GM12878 (cell line): Measurements from ENCODE around the gene KAZN. TPM values are rescaled to one million over a fixed set of nuclear protein-coding genes. Genes with fewer than 3 reads are reported as not detected.

Experiments used
- ATAC-seq: fragments of 200-7000 bp; cut with Tn5 transposase; 3 replicates; pipeline ENCODE4 v1.9.1; 2020; ENCODE audit warnings: mild to moderate bottlenecking, moderate library complexity
- BruUV-seq: library from RNA; stranded (reverse); fragments of 400-500 nt; replicated peaks from 2 replicates; lab custom pipeline; 2021; lab: Mats Ljungman, UMichigan
- CTCF ChIA-PET: fragments of 300-600 bp; sonication (Branson Sonifier 250); formaldehyde crosslinking; extraction: SDS; loops from one replicate; lab custom pipeline; 2021; ENCODE audit warnings: inconsistent platforms; lab: Yijun Ruan, JAX
- POLR2A ChIA-PET: fragments of 350-600 bp; formaldehyde crosslinking; extraction: SDS; loops from one replicate; lab custom pipeline; 2021; ENCODE audit warnings: inconsistent platforms; lab: Charles Lee
- RAD21 ChIA-PET: fragments of 300-600 bp; sonication (Branson Sonifier 250); formaldehyde crosslinking; loops from one replicate; lab custom pipeline; 2023; ENCODE audit warnings: antibody characterized with exemption; ENCODE audit not compliant: unreplicated experiment; lab: Charles Lee
- SMC1A ChIA-PET: fragments of 300-600 bp; sonication (Branson Sonifier 250); formaldehyde crosslinking; loops from one replicate; lab custom pipeline; 2023; ENCODE audit not compliant: unreplicated experiment, uncharacterized antibody; lab: Charles Lee
- DNase-seq: peaks from one replicate; pipeline ENCODE4 v3.0.0-alpha.2; 2011; ENCODE audit warnings: low read depth, low spot score
- FAIRE-seq: peaks from 3 replicates; lab custom pipeline; 2011; peaks lifted over from hg19 to GRCh38; lab: Jason Lieb, UNC
- H2AFZ ChIP-seq: 2 replicates; pipeline ENCODE4 v1.6.0; 2011; ENCODE audit warnings: low read depth, low read length, control low read depth; ENCODE audit not compliant: control insufficient read depth
- H3K27ac ChIP-seq: 2 replicates; pipeline ENCODE4 v1.5.1; 2011; ENCODE audit warnings: control low read depth; ENCODE audit not compliant: control insufficient read depth, insufficient read depth
- H3K27me3 ChIP-seq, 2 experiments: replicated peaks in 1 of 2; 2 replicates each; pipeline versions ENCODE4 v1.6.0 to v1.6.1; 2011; ENCODE audit warnings: low read length in 1 of 2; ENCODE audit not compliant: control insufficient read depth in 2 of 2, insufficient read depth in 2 of 2
- H3K36me3 ChIP-seq, 2 experiments: 2 replicates each; pipeline ENCODE4 v1.5.1; 2011; ENCODE audit warnings: low read length in 1 of 2; ENCODE audit not compliant: control insufficient read depth in 2 of 2, insufficient read depth in 2 of 2
- H3K4me1 ChIP-seq: 2 replicates; pipeline ENCODE4 v1.6.1; 2011; ENCODE audit warnings: mild to moderate bottlenecking, low read length, moderate library complexity, mixed read lengths; ENCODE audit not compliant: control insufficient read depth, insufficient read depth
- H3K4me2 ChIP-seq: 2 replicates; pipeline ENCODE4 v1.6.0; 2011; ENCODE audit warnings: control low read depth; ENCODE audit not compliant: control insufficient read depth, insufficient read depth
- H3K4me3 ChIP-seq: fragments of 200-600 bp; sonication (generic); 2 replicates; pipeline ENCODE4 v1.5.1; 2016
- H3K79me2 ChIP-seq: 2 replicates; pipeline ENCODE4 v1.6.0; 2011; ENCODE audit warnings: low read length; ENCODE audit not compliant: control insufficient read depth, insufficient read depth
- H3K9ac ChIP-seq: 2 replicates; pipeline ENCODE4 v1.8.0; 2011; ENCODE audit warnings: low read length, control low read depth, mixed read lengths; ENCODE audit not compliant: control insufficient read depth, insufficient read depth
- H3K9me3 ChIP-seq: replicated peaks from 3 replicates; pipeline ENCODE4 v1.5.1; 2011; ENCODE audit warnings: mild to moderate bottlenecking, low read length; ENCODE audit not compliant: control insufficient read depth, insufficient read depth
- H4K20me1 ChIP-seq: 2 replicates; pipeline ENCODE4 v1.6.0; 2011; ENCODE audit not compliant: control insufficient read depth, insufficient read depth
- BHLHE40 ChIP-seq, 2 experiments: fragments of 450-650 bp in 1 of 2; IDR thresholded peaks; 2 replicates each; pipeline ENCODE4 v1.6.1; 2011 to 2017; ENCODE audit warnings: low read depth in 2 of 2, borderline replicate concordance in 1 of 2, improper control_type of control experiment in 1 of 2, low read length in 1 of 2, mild to moderate bottlenecking in 1 of 2
- BMI1 ChIP-seq: fragments of 450-650 bp; IDR thresholded peaks from 2 replicates; pipeline ENCODE4 v1.6.1; 2016; ENCODE audit warnings: mild to moderate bottlenecking, moderate library complexity, borderline replicate concordance
- CBX5 ChIP-seq: sonication (generic); IDR thresholded peaks from 2 replicates; pipeline ENCODE4 v1.6.1; 2016; ENCODE audit warnings: low read depth, moderate library complexity, mild to moderate bottlenecking, inconsistent platforms
- CHD1 ChIP-seq: IDR thresholded peaks from 2 replicates; pipeline ENCODE4 v1.6.1; 2012; ENCODE audit warnings: low read depth, low read length, improper control_type of control experiment
- CHD2 ChIP-seq: IDR thresholded peaks from 2 replicates; pipeline ENCODE4 v1.6.1; 2011; ENCODE audit warnings: low read depth, low read length, improper control_type of control experiment, borderline replicate concordance
- HCFC1 ChIP-seq: fragments of 150-350 bp; IDR thresholded peaks from 2 replicates; pipeline ENCODE4 v1.6.1; 2014; ENCODE audit warnings: low read length
- IKZF2 ChIP-seq, 2 experiments: fragments of 450-650 bp; IDR thresholded peaks; 2 replicates each; pipeline ENCODE4 v1.6.1; 2017; ENCODE audit warnings: mild to moderate bottlenecking in 2 of 2, moderate library complexity in 2 of 2
- NFXL1 ChIP-seq: fragments of 450-650 bp; IDR thresholded peaks from 2 replicates; pipeline ENCODE4 v1.6.1; 2017; ENCODE audit warnings: antibody characterized with exemption, mild to moderate bottlenecking, borderline replicate concordance
- NFYB ChIP-seq: IDR thresholded peaks from 2 replicates; pipeline ENCODE4 v1.6.1; 2011; ENCODE audit warnings: low read depth, mild to moderate bottlenecking, low read length, improper control_type of control experiment, moderate library complexity; ENCODE audit not compliant: insufficient read depth
- PAX5 ChIP-seq: IDR thresholded peaks from 2 replicates; pipeline ENCODE4 v1.6.1; 2011; ENCODE audit warnings: low read depth, low read length, borderline replicate concordance
- RAD21 ChIP-seq: IDR thresholded peaks from 2 replicates; pipeline ENCODE4 v1.6.1; 2011; ENCODE audit warnings: mild to moderate bottlenecking, low read depth, low read length, moderate library complexity; ENCODE audit not compliant: insufficient read depth
- SMAD1 ChIP-seq: fragments of 450-650 bp; IDR thresholded peaks from 2 replicates; pipeline ENCODE4 v1.6.1; 2018; ENCODE audit warnings: mild to moderate bottlenecking, low read depth; ENCODE audit not compliant: partially characterized antibody
- TBL1XR1 ChIP-seq: IDR thresholded peaks from 2 replicates; pipeline ENCODE4 v1.6.1; 2012; ENCODE audit warnings: low read depth, low read length, improper control_type of control experiment
- WGBS: methylation state at CpG from one replicate; pipeline ENCODE4 v1.1.6; 2016; ENCODE audit warnings: low lambda C conversion rate; ENCODE audit not compliant: insufficient replicate concordance, insufficient coverage; ENCODE audit errors: missing lambda C conversion rate; 5-methylcytosine and 5-hydroxymethylcytosine counted together
- in situ Hi-C: fragments of 300-500 bp; cut with MboI; formaldehyde crosslinking; loops from 9 replicates; pipeline ENCODE4 v1.14.3; 2018; ENCODE audit warnings: mixed read lengths
- intact Hi-C: fragments of 100-400 bp; cut with micrococcal nuclease; formaldehyde crosslinking; loops from one replicate; pipeline ENCODE4 v1.14.2; 2022; ENCODE audit not compliant: unreplicated experiment
- polyA plus RNA-seq, 11 experiments: library from polyadenylated mRNA; depleted of rRNA in 4 of 11; unstranded in 6 of 11; stranded (reverse) in 5 of 11; fragments of >200 nt; fragmentation: Nextera tagmentation in 4 of 11; fragmentation: Illumina TruSeq in 1 of 11; extraction: Ambion mirVana in 4 of 11; extraction: Trizol in 1 of 11; gene quantifications; 1 replicate in 1 of 11; 2 replicates in 10 of 11; pipeline versions ENCODE4 v1.2.1 to v1.2.3, GENCODE V29; 2011 to 2016; ENCODE audit warnings: inconsistent platforms in 2 of 11, missing spikeins in 2 of 11, low read depth in 1 of 11
- total RNA-seq, 4 experiments: library from RNA; depleted of rRNA in 3 of 4; stranded (reverse); fragments of >200 nt in 3 of 4; fragmentation: Illumina TruSeq in 1 of 4; extraction: Trizol in 1 of 4; gene quantifications; 2 replicates each; pipeline versions ENCODE4 v1.2.1 to v1.2.3, GENCODE V29; 2013 to 2021
- TF ChIP-seq, protein P1 (sequence below): IDR thresholded peaks from 2 replicates; pipeline ENCODE4 v1.6.1; 2011; ENCODE audit warnings: borderline replicate concordance, low read depth, mild to moderate bottlenecking, moderate library complexity, mixed read lengths, low read length; ENCODE audit not compliant: insufficient read depth; ENCODE audit errors: extremely low read length
- TF ChIP-seq, protein P2 (sequence below): IDR thresholded peaks from 2 replicates; pipeline ENCODE4 v1.6.1; 2011; ENCODE audit warnings: low read depth, mild to moderate bottlenecking, low read length, moderate library complexity, borderline replicate concordance; ENCODE audit errors: extremely low read depth
- TF ChIP-seq, protein P3 (sequence below): fragments of 450-650 bp; IDR thresholded peaks from 2 replicates; pipeline ENCODE4 v1.6.1; 2018; ENCODE audit warnings: mild to moderate bottlenecking, low read depth, moderate library complexity; ENCODE audit not compliant: partially characterized antibody
- TF ChIP-seq, protein P4 (sequence below): fragments of 150-350 bp; IDR thresholded peaks from 2 replicates; pipeline ENCODE4 v1.6.1; 2016; ENCODE audit warnings: low read depth, low read length

Gene KAZN
- total and polyA plus RNA-seq, 10 of the 15 experiments (the other 5 are each of a cell fraction or from before 2014, with no cell fraction given) = 0.72 to 4.0 (median 1.2) TPM

DNA sequence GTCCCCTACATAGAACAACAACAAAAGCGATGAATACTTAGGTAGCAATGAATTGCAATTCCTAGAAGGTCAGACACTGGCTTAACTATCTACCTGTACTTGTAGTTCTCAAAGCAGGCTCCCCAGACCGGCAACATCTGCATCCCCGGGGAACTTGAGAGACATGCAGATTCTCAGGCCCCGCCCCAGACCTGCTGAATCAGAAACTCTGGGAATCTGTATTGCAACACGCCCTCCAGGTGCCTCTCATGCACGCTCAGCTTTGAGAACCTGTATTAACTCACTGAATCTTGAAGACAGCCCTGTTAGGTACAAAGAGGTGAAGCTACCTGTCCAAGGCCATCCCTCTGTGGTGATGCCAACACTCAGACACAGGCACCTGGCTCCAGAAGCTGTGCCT, 128.1 kb downstream of the KAZN start:
- no peak for FAIRE-seq
- H3K9me3 ChIP-seq = no peaks in the 10 kb centered on the region
- ChIA-PET RAD21 (no interaction called here), SMC1A (no interaction called here), POLR2A (no interaction called here), CTCF (no interaction called here)
- H2AFZ ChIP-seq = no peak overlapping the region
- no peaks in the 10 kb centered on the region for H4K20me1 ChIP-seq
- no peak for TF ChIP-seq CBX5
- TF ChIP-seq NFXL1 = no peak
- no peak for TF ChIP-seq TBL1XR1
- TF ChIP-seq PAX5 = no peak
- no peak for TF ChIP-seq IKZF2 (IDR thresholded peaks at IDR 0.05)
- TF ChIP-seq, protein P1, sequence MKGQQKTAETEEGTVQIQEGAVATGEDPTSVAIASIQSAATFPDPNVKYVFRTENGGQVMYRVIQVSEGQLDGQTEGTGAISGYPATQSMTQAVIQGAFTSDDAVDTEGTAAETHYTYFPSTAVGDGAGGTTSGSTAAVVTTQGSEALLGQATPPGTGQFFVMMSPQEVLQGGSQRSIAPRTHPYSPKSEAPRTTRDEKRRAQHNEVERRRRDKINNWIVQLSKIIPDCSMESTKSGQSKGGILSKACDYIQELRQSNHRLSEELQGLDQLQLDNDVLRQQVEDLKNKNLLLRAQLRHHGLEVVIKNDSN = no peak
- TF ChIP-seq, protein P2, sequence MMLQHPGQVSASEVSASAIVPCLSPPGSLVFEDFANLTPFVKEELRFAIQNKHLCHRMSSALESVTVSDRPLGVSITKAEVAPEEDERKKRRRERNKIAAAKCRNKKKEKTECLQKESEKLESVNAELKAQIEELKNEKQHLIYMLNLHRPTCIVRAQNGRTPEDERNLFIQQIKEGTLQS = no peak
- TF ChIP-seq, protein P3, sequence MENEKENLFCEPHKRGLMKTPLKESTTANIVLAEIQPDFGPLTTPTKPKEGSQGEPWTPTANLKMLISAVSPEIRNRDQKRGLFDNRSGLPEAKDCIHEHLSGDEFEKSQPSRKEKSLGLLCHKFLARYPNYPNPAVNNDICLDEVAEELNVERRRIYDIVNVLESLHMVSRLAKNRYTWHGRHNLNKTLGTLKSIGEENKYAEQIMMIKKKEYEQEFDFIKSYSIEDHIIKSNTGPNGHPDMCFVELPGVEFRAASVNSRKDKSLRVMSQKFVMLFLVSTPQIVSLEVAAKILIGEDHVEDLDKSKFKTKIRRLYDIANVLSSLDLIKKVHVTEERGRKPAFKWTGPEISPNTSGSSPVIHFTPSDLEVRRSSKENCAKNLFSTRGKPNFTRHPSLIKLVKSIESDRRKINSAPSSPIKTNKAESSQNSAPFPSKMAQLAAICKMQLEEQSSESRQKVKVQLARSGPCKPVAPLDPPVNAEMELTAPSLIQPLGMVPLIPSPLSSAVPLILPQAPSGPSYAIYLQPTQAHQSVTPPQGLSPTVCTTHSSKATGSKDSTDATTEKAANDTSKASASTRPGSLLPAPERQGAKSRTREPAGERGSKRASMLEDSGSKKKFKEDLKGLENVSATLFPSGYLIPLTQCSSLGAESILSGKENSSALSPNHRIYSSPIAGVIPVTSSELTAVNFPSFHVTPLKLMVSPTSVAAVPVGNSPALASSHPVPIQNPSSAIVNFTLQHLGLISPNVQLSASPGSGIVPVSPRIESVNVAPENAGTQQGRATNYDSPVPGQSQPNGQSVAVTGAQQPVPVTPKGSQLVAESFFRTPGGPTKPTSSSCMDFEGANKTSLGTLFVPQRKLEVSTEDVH = no peak
- TF ChIP-seq BMI1 = no peak
- TF ChIP-seq SMAD1 = no peak
- TF ChIP-seq BHLHE40 (IDR thresholded peaks at IDR 0.05; ENCODE audit: borderline replicate concordance in 1 of 2, low read depth in 2 of 2, low read length in 1 of 2) = no peak
- TF ChIP-seq CHD1 = no peak
- TF ChIP-seq RAD21 = no peak
- TF ChIP-seq NFYB = no peak
- TF ChIP-seq, protein P4, sequence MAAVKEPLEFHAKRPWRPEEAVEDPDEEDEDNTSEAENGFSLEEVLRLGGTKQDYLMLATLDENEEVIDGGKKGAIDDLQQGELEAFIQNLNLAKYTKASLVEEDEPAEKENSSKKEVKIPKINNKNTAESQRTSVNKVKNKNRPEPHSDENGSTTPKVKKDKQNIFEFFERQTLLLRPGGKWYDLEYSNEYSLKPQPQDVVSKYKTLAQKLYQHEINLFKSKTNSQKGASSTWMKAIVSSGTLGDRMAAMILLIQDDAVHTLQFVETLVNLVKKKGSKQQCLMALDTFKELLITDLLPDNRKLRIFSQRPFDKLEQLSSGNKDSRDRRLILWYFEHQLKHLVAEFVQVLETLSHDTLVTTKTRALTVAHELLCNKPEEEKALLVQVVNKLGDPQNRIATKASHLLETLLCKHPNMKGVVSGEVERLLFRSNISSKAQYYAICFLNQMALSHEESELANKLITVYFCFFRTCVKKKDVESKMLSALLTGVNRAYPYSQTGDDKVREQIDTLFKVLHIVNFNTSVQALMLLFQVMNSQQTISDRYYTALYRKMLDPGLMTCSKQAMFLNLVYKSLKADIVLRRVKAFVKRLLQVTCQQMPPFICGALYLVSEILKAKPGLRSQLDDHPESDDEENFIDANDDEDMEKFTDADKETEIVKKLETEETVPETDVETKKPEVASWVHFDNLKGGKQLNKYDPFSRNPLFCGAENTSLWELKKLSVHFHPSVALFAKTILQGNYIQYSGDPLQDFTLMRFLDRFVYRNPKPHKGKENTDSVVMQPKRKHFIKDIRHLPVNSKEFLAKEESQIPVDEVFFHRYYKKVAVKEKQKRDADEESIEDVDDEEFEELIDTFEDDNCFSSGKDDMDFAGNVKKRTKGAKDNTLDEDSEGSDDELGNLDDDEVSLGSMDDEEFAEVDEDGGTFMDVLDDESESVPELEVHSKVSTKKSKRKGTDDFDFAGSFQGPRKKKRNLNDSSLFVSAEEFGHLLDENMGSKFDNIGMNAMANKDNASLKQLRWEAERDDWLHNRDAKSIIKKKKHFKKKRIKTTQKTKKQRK = no peak
- TF ChIP-seq CHD2 = no peak
- TF ChIP-seq HCFC1 = no peak
- in situ Hi-C loops (no loop called here), intact Hi-C loops (no loop called here)
- no peaks in the 10 kb centered on the region; a peak in 2 of 4 replicates for H3K27me3 ChIP-seq
- H3K4me2 ChIP-seq = no peak overlapping the region
- no peak for DNase-seq
- 27% methylated on average over 6 of the region's 6 CpGs for WGBS
- no TSS peak for BruUV-seq
- no peak for ATAC-seq
- no peaks in the 10 kb centered on the region for H3K79me2 ChIP-seq
- H3K36me3 ChIP-seq = no peaks in the 10 kb centered on the region
- H3K27ac ChIP-seq = no peak overlapping the region
- H3K4me3 ChIP-seq = no peak overlapping the region
- no peaks in the 10 kb centered on the region for H3K4me1 ChIP-seq
- H3K9ac ChIP-seq = no peak overlapping the region
